Endodermal cell (in vitro differentiated cells): ENCODE measurements around the gene ASTN1. TPM values are rescaled to one million over a fixed set of nuclear protein-coding genes. Genes with fewer than 3 reads are reported as not detected.

Source experiments
- DNase-seq: peaks from one replicate; pipeline ENCODE4 v3.0.0-alpha.2; 2017
- H3K27ac ChIP-seq: 2 replicates; pipeline ENCODE4 v1.5.1; 2013; ENCODE audit warnings: mild to moderate bottlenecking, low read depth, low read length, moderate library complexity
- H3K27me3 ChIP-seq: 2 replicates; pipeline ENCODE4 v1.6.1; 2013; ENCODE audit warnings: mild to moderate bottlenecking, low read length, moderate library complexity; ENCODE audit not compliant: insufficient read depth, control insufficient read depth, poor library complexity, severe bottlenecking
- H3K36me3 ChIP-seq: 2 replicates; pipeline ENCODE4 v1.7.0; 2013; ENCODE audit warnings: mild to moderate bottlenecking, low read length, moderate library complexity; ENCODE audit not compliant: control insufficient read depth, insufficient read depth
- H3K4me1 ChIP-seq: one replicate; pipeline ENCODE4 v1.7.0; 2013; ENCODE audit warnings: low read length; ENCODE audit not compliant: control insufficient read depth, insufficient read depth
- H3K4me3 ChIP-seq: 2 replicates; pipeline ENCODE4 v1.5.1; 2013; ENCODE audit warnings: mild to moderate bottlenecking, low read length, moderate library complexity
- H3K9ac ChIP-seq: 2 replicates; pipeline ENCODE4 v1.6.1; 2013; ENCODE audit warnings: mild to moderate bottlenecking, low read length, moderate library complexity; ENCODE audit not compliant: poor library complexity, severe bottlenecking; ENCODE audit errors: extremely low read depth
- H3K9me3 ChIP-seq: 2 replicates; pipeline ENCODE4 v1.6.1; 2013; ENCODE audit warnings: mild to moderate bottlenecking, low read length, moderate library complexity; ENCODE audit not compliant: control insufficient read depth
- H3K27ac Mint-ChIP-seq: 2 replicates; pipeline ENCODE4 v1.8.0; 2020; ENCODE audit warnings: mixed read lengths
- H3K27me3 Mint-ChIP-seq: 2 replicates; pipeline ENCODE4 v1.8.0; 2021; ENCODE audit warnings: mild to moderate bottlenecking, mixed read lengths; ENCODE audit not compliant: insufficient read depth
- H3K36me3 Mint-ChIP-seq: 2 replicates; pipeline ENCODE4 v1.8.0; 2020; ENCODE audit warnings: low read depth, mixed read lengths
- H3K4me1 Mint-ChIP-seq: 2 replicates; pipeline ENCODE4 v1.8.0; 2020; ENCODE audit warnings: mixed read lengths
- H3K4me3 Mint-ChIP-seq: 2 replicates; pipeline ENCODE4 v1.8.0; 2020; ENCODE audit warnings: mild to moderate bottlenecking, moderate library complexity, mixed read lengths
- H3K9me3 Mint-ChIP-seq: 2 replicates; pipeline ENCODE4 v1.8.0; 2020; ENCODE audit warnings: mild to moderate bottlenecking, mixed read lengths
- CTCF ChIP-seq: fragments of 200-600 bp; sonication (generic); conservative IDR thresholded peaks from 2 replicates; pipeline ENCODE4 v1.5.0; 2021; ENCODE audit warnings: antibody characterized with exemption, mild to moderate bottlenecking
- WGBS, 2 experiments: methylation state at CpG; one replicate each; pipeline versions ENCODE4 v1.1.5 to v1.1.7; 2013; ENCODE audit warnings: missing lambda C conversion rate in 2 of 2, mixed read lengths in 1 of 2; ENCODE audit not compliant: insufficient coverage in 1 of 2, insufficient read length in 1 of 2; 5-methylcytosine and 5-hydroxymethylcytosine counted together
- total RNA-seq, 2 donors: library from RNA; stranded (reverse); fragmentation: NEBNext Ultra II Directional in 1 of 2; extraction: Animal tissue kit (Norgen Biotek cat#: 25700) in 1 of 2; gene quantifications; 2 replicates in 1 of 2; 3 replicates in 1 of 2; pipeline ENCODE4 v1.2.1, GENCODE V29; 2021

Gene ASTN1
- total RNA-seq, 2 donors from 2014 or later = 0.31 to 0.70 TPM

GRCh38 chr1:176961678-176962077 is 202.8 kb downstream of the ASTN1 start:
- no peaks in the 10 kb centered on the region for H3K27me3 ChIP-seq
- peaks cover 2% of the 10 kb centered on the region for H3K4me1 Mint-ChIP-seq
- H3K4me3 ChIP-seq = no peak overlapping the region
- no peak overlapping the region for H3K9ac ChIP-seq
- H3K27me3 Mint-ChIP-seq = peaks cover 26% of the 10 kb centered on the region
- no peaks in the 10 kb centered on the region for H3K36me3 ChIP-seq
- H3K9me3 Mint-ChIP-seq = no peaks in the 10 kb centered on the region
- H3K4me3 Mint-ChIP-seq = no peak overlapping the region
- H3K9me3 ChIP-seq = no peaks in the 10 kb centered on the region
- no peaks in the 10 kb centered on the region for H3K4me1 ChIP-seq
- no peak for TF ChIP-seq CTCF
- H3K27ac Mint-ChIP-seq = no peak overlapping the region
- no peak for DNase-seq
- no peaks in the 10 kb centered on the region for H3K36me3 Mint-ChIP-seq
- 89 to 100% methylated on average over 2 of the region's 2 CpGs for WGBS, 2 experiments
- no peak overlapping the region for H3K27ac ChIP-seq

- Histone ChIP-seq H3K4me3 (no peak overlapping the region), H3K36me3 (no peaks in the 10 kb centered on the region), H3K27ac (no peak overlapping the region), H3K9me3 (no peaks in the 10 kb centered on the region), H3K9ac (no peak overlapping the region), H3K4me1 (no peaks in the 10 kb centered on the region), H3K27me3 (peaks cover 14% of the 10 kb centered on the region)
- Mint-ChIP-seq H3K4me3 (no peak overlapping the region), H3K27me3 (peaks cover 43% of the 10 kb centered on the region), H3K9me3 (no peaks in the 10 kb centered on the region), H3K36me3 (no peaks in the 10 kb centered on the region), H3K4me1 (peaks cover 2% of the 10 kb centered on the region), H3K27ac (no peak overlapping the region)
- no peak for DNase-seq
- 85 to 100% methylated on average over 1 to 3 of the region's 3 CpGs for WGBS, 2 experiments
- TF ChIP-seq CTCF = no peak
Measured at GRCh38 chr1:176959191-176959820, 205.2 kb downstream of the ASTN1 start.

- no peak overlapping the region for H3K4me3 ChIP-seq
- no peaks in the 10 kb centered on the region for H3K9me3 ChIP-seq
- H3K27me3 Mint-ChIP-seq = peaks cover 47% of the 10 kb centered on the region
- H3K36me3 ChIP-seq = no peaks in the 10 kb centered on the region
- no peak overlapping the region for H3K4me3 Mint-ChIP-seq
- peaks cover 24% of the 10 kb centered on the region for H3K27me3 ChIP-seq
- H3K36me3 Mint-ChIP-seq = no peaks in the 10 kb centered on the region
- no peak for TF ChIP-seq CTCF
- no peaks in the 10 kb centered on the region for H3K4me1 ChIP-seq
- no peak for DNase-seq
- no peaks in the 10 kb centered on the region for H3K9me3 Mint-ChIP-seq
- peaks cover 2% of the 10 kb centered on the region for H3K4me1 Mint-ChIP-seq
- H3K27ac Mint-ChIP-seq = no peak overlapping the region
- H3K27ac ChIP-seq = no peak overlapping the region
- H3K9ac ChIP-seq = no peak overlapping the region
- WGBS, 2 experiments = 84 to 90% methylated on average over 7 to 10 of the region's 10 CpGs
Measured at GRCh38 chr1:176957603-176958002, 206.9 kb downstream of the ASTN1 start.
